ENCODE data around the gene CACNB2. TPM values are rescaled to one million over a fixed set of nuclear protein-coding genes. Genes with fewer than 3 reads are reported as not detected.

Gene CACNB2
- total RNA-seq, 6 experiments from 2014 or later: not detected

GRCh38 chr10:18376650-18377049 lies 236.4 kb downstream of the CACNB2 start:
- H3K4me1 Mint-ChIP-seq (ENCODE audit: low read depth): no peaks in the 10 kb centered on the region
- no peak for DNase-seq
- H3K27me3 Mint-ChIP-seq (ENCODE audit: insufficient read depth): peaks cover 2% of the 10 kb centered on the region
- peaks cover 20% of the 10 kb centered on the region for H3K9me3 Mint-ChIP-seq
- no peak overlapping the region for H3K4me3 Mint-ChIP-seq
- TF ChIP-seq CTCF (IDR thresholded peaks at IDR 0.05): no peak
- H3K36me3 Mint-ChIP-seq (ENCODE audit: low read depth): no peaks in the 10 kb centered on the region; the same call in 1 of the 2 replicates
- H3K27ac Mint-ChIP-seq: no peak overlapping the region

- H3K9me3 Mint-ChIP-seq: peaks cover 20% of the 10 kb centered on the region
Measured at GRCh38 chr10:18377898-18378297, 237.7 kb downstream of the CACNB2 start.

GRCh38 chr10:18378766-18379165 lies 238.5 kb downstream of the CACNB2 start:
- H3K9me3 Mint-ChIP-seq: peaks cover 20% of the 10 kb centered on the region
- H3K27ac Mint-ChIP-seq: no peak overlapping the region
- no peaks in the 10 kb centered on the region for H3K4me1 Mint-ChIP-seq (ENCODE audit: low read depth)
- H3K4me3 Mint-ChIP-seq: no peak overlapping the region
- peaks cover 2% of the 10 kb centered on the region for H3K27me3 Mint-ChIP-seq (ENCODE audit: insufficient read depth)
- no peak for TF ChIP-seq CTCF (IDR thresholded peaks at IDR 0.05)
- DNase-seq: no peak
- no peaks in the 10 kb centered on the region; the same call in 1 of the 2 replicates for H3K36me3 Mint-ChIP-seq (ENCODE audit: low read depth)

More at GRCh38 chr10:18377898-18378297, 237.7 kb downstream of the CACNB2 start:
- TF ChIP-seq CTCF (IDR thresholded peaks at IDR 0.05): no peak
- no peaks in the 10 kb centered on the region; the same call in 1 of the 2 replicates for H3K36me3 Mint-ChIP-seq (ENCODE audit: low read depth)
- DNase-seq: no peak
- H3K27ac Mint-ChIP-seq: no peak overlapping the region
- H3K4me3 Mint-ChIP-seq: no peak overlapping the region
- no peaks in the 10 kb centered on the region for H3K4me1 Mint-ChIP-seq (ENCODE audit: low read depth)
- peaks cover 2% of the 10 kb centered on the region for H3K27me3 Mint-ChIP-seq (ENCODE audit: insufficient read depth)

GRCh38 chr10:18381679-18382078 lies 241.5 kb downstream of the CACNB2 start:
- DNase-seq: no peak
- no peak for TF ChIP-seq CTCF (IDR thresholded peaks at IDR 0.05)
- no peaks in the 10 kb centered on the region; the same call in 1 of the 2 replicates for H3K36me3 Mint-ChIP-seq (ENCODE audit: low read depth)
- H3K9me3 Mint-ChIP-seq: peaks cover 10% of the 10 kb centered on the region
- no peaks in the 10 kb centered on the region for H3K4me1 Mint-ChIP-seq (ENCODE audit: low read depth)
- no peak overlapping the region for H3K4me3 Mint-ChIP-seq
- no peaks in the 10 kb centered on the region; the same call in none of the 2 replicates for H3K27me3 Mint-ChIP-seq (ENCODE audit: insufficient read depth)
- H3K27ac Mint-ChIP-seq: no peak overlapping the region

GRCh38 chr10:18397906-18398305 lies 257.7 kb downstream of the CACNB2 start:
- TF ChIP-seq CTCF (IDR thresholded peaks at IDR 0.05): no peak
- no peak for DNase-seq
- H3K36me3 Mint-ChIP-seq (ENCODE audit: low read depth): no peaks in the 10 kb centered on the region
- H3K4me1 Mint-ChIP-seq (ENCODE audit: low read depth): no peaks in the 10 kb centered on the region
- H3K27ac Mint-ChIP-seq: no peak overlapping the region
- peaks cover 6% of the 10 kb centered on the region; the same call in 1 of the 2 replicates for H3K9me3 Mint-ChIP-seq
- H3K4me3 Mint-ChIP-seq: no peak overlapping the region
- H3K27me3 Mint-ChIP-seq (ENCODE audit: insufficient read depth): peaks cover 5% of the 10 kb centered on the region

- no peak for DNase-seq
- Mint-ChIP-seq H3K4me3 (no peak overlapping the region), H3K4me1 (ENCODE audit: low read depth) (no peaks in the 10 kb centered on the region), H3K27ac (no peak overlapping the region), H3K9me3 (peaks cover 6% of the 10 kb centered on the region; the same call in 1 of the 2 replicates), H3K27me3 (ENCODE audit: insufficient read depth) (peaks cover 5% of the 10 kb centered on the region), H3K36me3 (ENCODE audit: low read depth) (no peaks in the 10 kb centered on the region)
- no peak for TF ChIP-seq CTCF (IDR thresholded peaks at IDR 0.05)
Measured at GRCh38 chr10:18399158-18399557, 258.9 kb downstream of the CACNB2 start.

Measured in HFFc6 (cell line).